HG03280 (cell line): ENCODE results near the gene DDI2.
"Not testable (repeated sequence)": the region's sequence is repeated elsewhere in the genome, so short reads cannot be mapped to it uniquely, and the experiment has no call there.

Source experiments
- ATAC-seq: cut with Tn5 transposase; IDR thresholded peaks from one replicate; pipeline ENCODE4 v1.9.1; 2021; ENCODE audit warnings: mild to moderate bottlenecking, moderate library complexity; ENCODE audit not compliant: unreplicated experiment

Gene DDI2

GRCh38 chr1:15617173-15618076 lies at the start of gene DDI2:
TSS of gene DDI2 (plus strand) at chr1:15617458. CDS start at chr1:15617671, 213 bp downstream.
- peak; percentile 83 for ATAC-seq

GRCh38 chr1:15568387-15569073 lies 48.7 kb upstream of the DDI2 start:
- no peak for ATAC-seq

- ATAC-seq = no peak
Observed at GRCh38 chr1:15570861-15571260, 46.4 kb upstream of the DDI2 start.

- no peak for ATAC-seq
Observed at GRCh38 chr1:15571266-15571665, 46.0 kb upstream of the DDI2 start.

- ATAC-seq = no peak
Observed at GRCh38 chr1:15573477-15573876, 43.8 kb upstream of the DDI2 start.

- no peak for ATAC-seq
Observed at GRCh38 chr1:15574741-15575140, 42.5 kb upstream of the DDI2 start.

- no peak for ATAC-seq
Observed at GRCh38 chr1:15575549-15576150, 41.6 kb upstream of the DDI2 start.

- ATAC-seq = no peak
Observed at GRCh38 chr1:15577691-15578090, 39.6 kb upstream of the DDI2 start.

- ATAC-seq = no peak
Observed at GRCh38 chr1:15578921-15579682, 38.2 kb upstream of the DDI2 start.

GRCh38 chr1:15579683-15580047 lies 37.6 kb upstream of the DDI2 start:
- ATAC-seq = no peak

- ATAC-seq = no peak
Observed at GRCh38 chr1:15583016-15583706, 34.1 kb upstream of the DDI2 start.

GRCh38 chr1:15584489-15585363 lies 32.5 kb upstream of the DDI2 start, which contains the start of gene AGMAT:
TSS of gene AGMAT (minus strand) at chr1:15585051. CDS start at chr1:15584967, 84 bp downstream.
- peak; percentile 60 for ATAC-seq

GRCh38 chr1:15592285-15592684 lies 25.0 kb upstream of the DDI2 start:
- ATAC-seq = no peak

- no peak for ATAC-seq
Observed at GRCh38 chr1:15595809-15596617, 21.2 kb upstream of the DDI2 start.

GRCh38 chr1:15598436-15598835 lies 18.8 kb upstream of the DDI2 start:
- ATAC-seq = no peak

- ATAC-seq = peak; percentile 86
Observed at GRCh38 chr1:15603050-15603965, 13.9 kb upstream of the DDI2 start.

GRCh38 chr1:15603966-15604282 lies 13.3 kb upstream of the DDI2 start:
- ATAC-seq = not testable (repeated sequence)

- ATAC-seq = not testable (repeated sequence)
Observed at GRCh38 chr1:15604400-15604799, 12.9 kb upstream of the DDI2 start.
